GM10847 (cell line): ENCODE data around the gene SLC22A15.

Experiments
- POLR2A ChIP-seq: IDR thresholded peaks from 2 replicates; pipeline ENCODE4 v1.6.1; 2011; ENCODE audit not compliant: insufficient read length; ENCODE audit errors: extremely low read depth

SLC22A15 gene

DNA sequence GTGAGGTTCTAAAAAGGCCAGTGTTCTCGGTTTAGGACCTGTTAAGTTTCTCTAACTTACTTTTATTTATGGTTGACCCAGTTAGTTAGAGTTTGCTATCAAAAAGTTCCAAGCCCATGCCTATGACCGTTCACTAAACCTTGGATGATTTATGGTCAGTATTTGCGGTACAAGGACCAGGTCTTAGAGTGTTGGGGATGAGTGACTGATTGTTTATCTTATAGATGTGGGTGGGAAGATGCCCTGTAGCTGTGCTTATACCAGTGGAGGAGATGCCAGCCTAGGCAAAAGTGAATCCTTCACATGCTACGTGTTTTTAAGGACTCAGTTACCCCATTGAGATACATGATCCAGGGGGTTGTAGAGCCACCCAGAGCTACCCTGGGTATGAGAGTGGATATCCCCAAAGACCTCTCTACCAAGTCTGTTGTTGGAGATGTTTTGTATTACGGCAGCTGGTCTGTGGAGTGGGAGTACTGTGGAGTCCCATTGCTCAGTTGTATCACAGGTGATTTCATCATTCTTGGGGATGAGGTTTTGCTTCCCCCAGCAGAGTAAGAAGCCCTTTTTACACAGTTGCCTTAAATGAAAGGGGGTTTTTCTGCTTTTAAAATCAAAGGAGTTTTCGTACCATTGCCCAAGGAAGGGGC lies 2.1 kb downstream of the SLC22A15 start:
- no peak for TF ChIP-seq POLR2A

DNA sequence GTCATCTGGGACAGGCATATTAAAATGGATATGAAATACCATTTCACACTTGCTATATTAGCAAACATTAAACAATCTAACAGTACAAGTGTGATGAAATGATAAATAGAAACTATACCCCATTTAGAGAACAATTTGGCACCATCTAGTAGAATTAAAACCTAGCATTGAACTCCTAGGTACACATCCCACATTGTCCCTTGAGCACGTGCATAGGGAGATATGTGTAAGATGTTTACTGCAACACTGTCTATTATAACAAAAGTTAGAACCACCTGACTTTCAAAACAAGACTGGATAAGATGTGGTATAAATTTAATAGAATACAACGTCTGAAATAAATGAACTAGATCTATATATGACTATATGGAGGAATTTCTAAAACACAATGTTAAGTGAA lies 3.8 kb downstream of the SLC22A15 start:
- no peak for TF ChIP-seq POLR2A

DNA sequence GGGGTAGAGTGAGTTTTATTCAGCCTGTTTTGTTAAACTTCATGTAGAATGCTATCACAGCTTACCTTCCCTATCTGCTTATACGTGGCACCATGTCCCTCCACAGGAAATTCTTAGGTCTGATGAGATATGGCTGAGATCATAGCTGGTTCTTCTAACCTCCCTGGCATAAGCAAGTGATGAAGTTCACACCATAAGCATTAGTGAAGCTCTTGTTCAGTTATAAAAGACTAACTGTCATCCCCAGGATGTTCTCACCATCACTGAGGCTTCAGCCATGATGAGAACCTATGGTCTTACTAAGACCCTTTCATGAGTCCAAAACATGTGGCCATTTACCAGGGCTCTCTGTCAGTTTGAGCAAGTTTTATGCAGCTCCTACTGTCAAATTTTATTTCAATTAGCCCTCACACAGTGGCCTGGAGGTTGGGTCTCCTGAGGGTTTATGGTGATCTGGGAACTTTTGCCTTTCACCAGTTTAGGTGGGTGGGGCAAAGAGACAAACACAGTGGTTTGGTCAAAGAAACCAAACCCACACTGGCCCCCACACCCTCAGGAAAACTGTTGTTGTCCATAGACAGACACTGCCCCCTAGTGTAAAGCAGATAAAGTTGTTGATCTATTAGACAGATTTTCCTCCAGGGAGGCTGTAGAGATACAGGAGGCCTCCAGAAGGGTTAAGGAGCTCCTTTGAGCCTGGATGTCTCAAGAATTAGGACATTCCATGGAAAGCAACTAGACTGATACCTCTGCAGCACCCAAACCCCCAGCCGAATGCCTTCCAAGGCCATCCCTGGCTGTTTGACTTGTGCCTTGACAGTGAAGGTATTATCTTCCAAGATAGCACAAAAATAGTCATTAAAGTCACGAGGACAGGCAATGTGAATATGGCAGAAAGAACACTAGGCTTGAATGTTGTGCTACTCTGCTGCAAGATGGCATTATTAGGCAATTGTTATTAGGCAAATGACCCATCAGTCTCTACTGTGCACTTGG lies 5.0 kb downstream of the SLC22A15 start:
- no peak for TF ChIP-seq POLR2A

DNA sequence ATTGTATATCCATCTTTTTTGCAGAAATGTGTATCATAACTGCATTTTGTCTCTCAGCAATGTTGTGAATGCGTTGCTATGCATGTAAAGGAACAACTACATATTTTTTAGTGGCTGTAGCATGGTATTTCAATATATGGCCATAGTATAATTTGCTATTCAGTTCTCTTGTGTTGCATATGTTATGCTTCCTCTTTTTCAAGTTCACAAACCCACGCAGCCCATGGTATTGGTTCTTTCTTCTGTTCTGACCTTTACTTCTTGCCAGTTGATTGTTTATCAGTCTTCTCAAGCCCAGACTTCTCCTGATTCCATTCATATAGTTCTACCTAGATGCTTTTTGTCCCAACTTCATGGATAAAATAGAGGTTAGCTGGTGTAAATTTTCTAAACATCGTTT lies 6.1 kb downstream of the SLC22A15 start:
- TF ChIP-seq POLR2A: no peak

DNA sequence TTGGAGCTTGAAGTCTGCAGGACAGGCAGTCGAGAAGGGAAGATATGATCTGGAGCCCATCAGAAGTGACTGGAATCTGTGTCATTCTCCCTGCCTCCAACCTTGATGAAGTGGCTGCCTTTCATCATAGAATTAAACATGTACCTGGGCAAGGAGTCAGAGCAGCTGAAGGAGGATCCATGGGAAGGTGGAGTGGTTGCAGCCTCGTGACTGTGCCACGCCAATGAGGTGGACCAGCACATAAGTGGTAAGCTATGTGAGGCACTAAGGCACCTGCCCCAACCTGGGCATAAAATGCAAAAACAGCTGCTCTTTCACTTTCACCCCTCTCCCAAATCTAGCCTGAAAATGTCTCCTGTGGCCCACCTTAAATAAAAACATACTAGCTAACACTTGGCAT lies 7.3 kb downstream of the SLC22A15 start:
- no peak for TF ChIP-seq POLR2A

DNA sequence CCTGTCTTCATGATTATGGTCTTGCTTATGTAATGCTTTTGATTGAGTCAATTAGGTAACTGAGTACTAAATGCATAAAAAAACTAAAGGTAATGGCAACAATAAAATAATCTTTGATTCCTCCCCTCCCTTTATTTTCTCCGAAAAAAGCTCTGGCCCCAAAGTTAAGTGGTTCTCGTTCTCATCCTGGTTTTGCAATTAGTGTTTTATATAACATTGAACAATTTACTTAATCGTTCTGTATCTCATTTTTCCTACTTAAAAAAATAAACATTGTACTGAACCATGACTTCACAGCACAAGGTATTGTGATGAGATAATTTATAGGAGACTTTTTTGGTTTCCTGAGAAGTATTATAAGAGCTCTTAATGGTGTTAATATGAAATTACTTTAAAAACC lies 11.3 kb downstream of the SLC22A15 start:
- TF ChIP-seq POLR2A: no peak

DNA sequence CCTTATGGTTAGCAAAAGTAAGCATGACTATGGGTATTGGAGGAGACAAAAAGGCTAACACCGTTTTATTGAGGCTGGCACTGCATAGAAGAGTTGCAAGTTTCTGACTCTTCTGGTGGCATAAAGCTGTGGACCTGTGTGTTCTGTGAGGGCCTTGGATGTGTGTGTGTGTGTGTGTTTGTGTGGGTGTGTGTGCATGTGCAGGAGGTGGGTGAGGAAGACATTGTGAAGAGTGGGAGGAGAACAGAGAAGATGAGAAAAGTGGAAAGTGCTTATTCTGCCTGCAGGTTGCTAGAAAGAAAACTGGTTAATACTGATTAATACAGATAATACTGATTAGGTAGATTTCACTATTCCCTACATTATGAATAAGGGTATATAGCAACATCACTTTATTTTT lies 12.6 kb downstream of the SLC22A15 start:
- TF ChIP-seq POLR2A: no peak

DNA sequence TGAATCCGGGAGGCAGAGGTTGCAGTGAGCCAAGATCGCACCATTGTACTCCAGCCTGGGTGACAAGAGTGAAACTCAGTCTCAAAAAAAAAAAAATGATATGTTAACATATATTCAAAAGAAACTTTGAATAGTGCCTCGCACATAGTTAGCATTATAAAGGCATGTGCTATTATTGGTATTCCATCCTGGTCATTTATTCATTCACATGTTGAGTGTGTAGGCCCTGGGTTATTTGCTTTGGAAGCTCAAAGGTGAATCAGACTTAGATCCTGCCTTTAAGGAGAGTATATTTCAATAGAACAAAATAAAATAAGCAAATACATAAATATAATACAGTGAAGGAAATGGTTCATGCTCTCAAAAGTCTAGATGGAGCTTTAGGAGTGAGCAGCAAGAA lies 13.4 kb downstream of the SLC22A15 start:
- no peak for TF ChIP-seq POLR2A

DNA sequence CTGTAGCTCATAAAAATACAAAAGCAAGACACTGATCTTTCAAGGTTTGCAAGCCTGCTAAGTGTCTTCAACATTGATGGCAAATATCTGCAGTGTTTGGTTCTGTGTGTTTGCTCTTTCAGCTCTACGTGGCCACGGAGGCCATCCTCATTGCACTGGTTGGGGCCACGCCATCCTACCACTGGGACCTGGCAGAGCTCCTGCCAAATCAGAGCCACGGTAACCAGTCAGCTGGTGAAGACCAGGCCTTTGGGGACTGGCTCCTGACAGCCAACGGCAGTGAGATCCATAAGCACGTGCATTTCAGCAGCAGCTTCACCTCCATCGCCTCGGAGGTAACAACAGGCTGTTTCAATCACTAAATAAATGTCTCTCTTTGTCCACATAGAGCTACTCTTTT lies 15.6 kb downstream of the SLC22A15 start:
- no peak for TF ChIP-seq POLR2A

DNA sequence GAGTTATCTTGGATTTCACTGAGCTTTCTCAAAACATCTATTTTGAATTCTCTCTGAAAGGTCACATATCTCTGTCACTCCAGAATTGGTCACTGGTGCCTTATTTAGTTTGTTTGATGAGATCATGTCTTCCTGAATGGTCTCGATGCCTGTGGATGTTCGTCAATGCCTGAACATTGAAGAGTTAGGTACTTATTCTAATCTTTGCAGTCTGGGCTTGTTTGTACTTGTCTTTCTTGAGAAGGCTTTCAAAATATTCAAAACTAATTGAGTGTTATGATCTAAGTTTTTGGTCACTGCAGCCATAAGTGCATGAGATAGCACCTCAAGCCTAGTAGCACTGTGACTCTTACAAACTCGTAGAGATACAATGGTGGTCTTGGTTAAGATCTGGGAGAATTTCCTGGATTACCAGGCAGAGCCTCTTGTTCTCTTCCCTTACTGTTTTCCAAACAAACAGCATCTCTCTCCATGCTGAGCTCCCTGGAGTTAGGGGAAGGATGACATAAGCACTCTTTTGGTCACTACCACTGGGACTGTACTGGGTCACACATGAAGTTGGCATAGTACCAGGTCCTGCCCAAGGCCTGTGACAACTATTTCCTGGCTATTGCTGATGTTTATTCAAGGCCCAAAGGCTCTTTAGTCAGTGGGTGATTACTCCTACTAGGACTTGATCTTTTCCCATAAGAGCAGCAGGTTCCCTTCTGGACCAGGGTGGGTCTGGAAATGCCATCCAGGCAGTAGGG lies 25.6 kb downstream of the SLC22A15 start:
- no peak for TF ChIP-seq POLR2A

DNA sequence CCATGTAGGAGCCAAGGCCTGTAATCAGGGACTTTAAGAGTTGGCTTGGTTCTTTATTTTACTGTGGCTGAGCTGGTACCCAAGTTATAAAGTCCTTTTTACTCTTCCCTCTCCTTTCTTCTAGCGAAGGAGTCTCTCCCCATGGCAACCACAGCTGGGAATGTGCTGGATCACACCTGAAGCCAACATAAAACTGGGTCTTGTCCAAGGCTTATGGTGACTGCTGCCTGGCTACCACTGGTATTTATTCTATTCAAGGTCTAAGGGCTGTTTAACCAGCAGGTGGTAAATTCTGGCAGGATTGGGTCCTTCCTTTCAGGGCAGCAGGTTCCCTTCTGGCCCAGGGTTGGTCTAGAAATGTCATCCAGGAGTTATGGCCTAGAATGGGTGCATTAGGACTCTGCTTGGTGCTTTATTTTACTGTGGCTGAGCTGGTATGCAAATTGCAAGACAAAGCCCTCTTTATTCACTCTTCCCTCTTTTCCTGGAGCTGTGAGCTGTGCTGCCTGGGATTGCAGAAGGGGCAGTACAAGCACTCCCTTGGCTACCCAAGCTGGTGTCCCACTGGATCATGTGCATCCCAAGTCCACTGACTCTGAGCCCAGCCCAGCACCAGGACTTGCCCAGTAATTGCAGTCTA lies 26.6 kb downstream of the SLC22A15 start:
- no peak for TF ChIP-seq POLR2A

DNA sequence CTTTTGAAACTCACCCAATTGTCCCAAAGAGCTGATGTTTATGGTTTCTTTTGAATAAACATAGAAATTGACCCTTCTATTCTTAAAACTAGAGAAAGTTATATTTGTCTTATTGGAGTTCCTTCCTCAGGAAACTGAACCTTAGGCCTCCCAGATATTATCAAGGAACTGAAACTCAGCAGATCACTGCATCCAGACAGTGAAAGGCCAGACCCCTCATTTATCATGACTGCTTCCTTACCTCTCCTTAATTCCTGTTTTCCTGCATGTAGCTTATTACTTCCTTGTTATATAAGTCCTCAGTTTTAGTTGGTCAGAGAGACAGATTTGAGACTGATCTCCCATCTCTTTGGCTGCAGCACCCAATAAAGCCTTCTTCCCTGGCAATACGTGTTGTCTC lies 27.5 kb downstream of the SLC22A15 start:
- no peak for TF ChIP-seq POLR2A

DNA sequence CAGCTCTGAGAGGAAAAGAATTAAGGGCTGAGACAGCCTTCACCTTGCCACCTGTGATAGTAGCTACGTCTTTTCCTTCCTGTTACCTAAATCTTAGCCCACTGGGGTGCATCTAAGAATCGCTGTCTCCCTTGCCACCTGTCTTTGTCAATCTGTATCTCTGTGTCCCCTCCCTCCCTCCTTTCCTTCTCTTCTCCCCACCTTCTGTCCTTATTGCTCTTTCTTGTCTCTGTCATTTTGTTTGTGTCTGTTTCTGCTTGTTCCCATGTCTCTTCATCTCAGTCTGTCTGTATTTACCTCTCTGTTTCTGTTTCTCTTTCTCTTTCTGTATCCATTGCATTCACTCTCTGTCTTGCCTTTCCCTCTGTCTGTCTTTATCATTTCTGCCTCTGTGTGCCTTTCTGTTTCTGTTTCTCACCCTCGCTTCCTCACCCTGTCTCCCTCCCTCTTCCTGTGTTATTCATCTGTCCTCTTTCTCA lies 30.2 kb downstream of the SLC22A15 start:
- TF ChIP-seq POLR2A: no peak

DNA sequence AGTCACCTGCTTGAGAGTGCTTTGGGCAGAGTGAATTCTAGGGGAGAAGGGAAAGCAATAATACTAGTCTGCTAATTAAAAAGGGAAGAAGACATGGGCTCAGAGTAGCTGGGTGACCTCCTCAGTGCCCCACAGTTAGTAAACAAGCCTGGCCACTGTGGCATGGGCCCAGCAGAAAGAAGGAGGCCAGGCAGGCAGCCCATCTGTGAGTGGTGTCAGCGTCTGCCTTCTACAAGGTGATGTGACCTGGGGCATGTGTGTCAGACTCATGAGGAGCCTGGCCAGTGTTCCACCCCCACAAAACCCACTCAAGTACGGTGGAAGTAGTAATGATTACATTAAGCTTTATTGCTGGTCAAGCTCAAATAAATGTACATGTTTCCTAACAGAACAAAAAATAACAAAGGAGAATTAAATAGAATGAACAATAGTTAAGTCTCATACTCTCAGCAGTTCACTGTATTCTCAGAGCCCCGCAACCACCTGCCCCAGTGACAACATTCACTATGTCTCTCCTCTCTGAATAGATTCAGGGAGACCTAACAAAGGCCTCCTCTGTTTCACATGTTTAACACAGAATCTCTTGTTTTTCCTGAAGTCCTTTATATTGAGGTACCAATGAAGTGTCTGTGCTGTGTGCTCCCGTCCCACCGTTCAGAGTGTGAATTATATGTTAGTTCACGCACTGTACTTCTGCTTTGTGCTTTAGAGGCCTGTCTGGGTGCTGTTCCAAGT lies 32.5 kb downstream of the SLC22A15 start:
- no peak for TF ChIP-seq POLR2A

DNA sequence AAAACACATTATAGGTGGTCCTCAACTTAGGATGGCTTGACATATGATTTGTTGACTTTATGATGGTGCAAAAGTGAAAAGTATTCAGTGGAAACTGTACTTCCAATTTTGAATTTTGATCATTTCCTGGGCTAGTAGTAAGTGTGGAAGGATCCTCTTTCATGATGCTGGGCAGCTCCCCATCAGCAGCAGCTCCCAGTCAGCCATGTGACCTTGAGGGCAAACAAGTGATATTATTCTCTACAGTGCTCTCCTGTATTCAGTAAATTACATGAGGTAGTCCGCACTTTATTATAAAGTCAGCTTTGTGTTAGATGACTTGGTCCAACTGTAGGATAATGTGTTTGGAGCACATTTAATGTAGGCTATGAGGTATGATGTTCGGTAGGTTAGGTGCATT lies 36.4 kb downstream of the SLC22A15 start:
- TF ChIP-seq POLR2A: no peak

DNA sequence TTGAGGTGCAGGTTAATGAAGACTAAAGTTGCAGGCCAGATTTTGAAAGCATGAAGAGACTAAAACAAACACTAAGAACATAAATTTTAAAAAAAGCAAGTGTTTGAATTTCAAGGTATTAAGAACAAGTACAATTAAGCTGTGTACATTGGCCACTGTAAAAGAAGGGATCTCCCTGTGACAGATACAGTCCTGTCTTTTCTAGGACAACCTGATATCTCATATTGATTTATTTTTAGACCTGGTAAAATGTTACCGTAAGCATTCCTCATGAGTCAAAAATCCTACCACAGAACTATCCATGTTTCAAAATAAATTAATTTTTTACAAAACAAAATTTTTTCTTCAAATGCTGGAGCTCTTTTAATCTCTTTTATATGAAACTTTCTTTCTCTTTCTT lies 39.4 kb downstream of the SLC22A15 start:
- no peak for TF ChIP-seq POLR2A
